Measurements from ENCODE around the gene AHCYL1. TPM values are rescaled to one million over a fixed set of nuclear protein-coding genes. Genes with fewer than 3 reads are reported as not detected.

AHCYL1 gene
- total and polyA plus RNA-seq, 9 donors: 41.1 to 113 (median 85.8) TPM

- DNase-seq: no peak
- intact Hi-C loops (cut with DNase I): no loop called here
Measured at GRCh38 chr1:110063781-110064180, 79.2 kb downstream of the AHCYL1 start.

GRCh38 chr1:110064576-110065337 is 80.2 kb downstream of the AHCYL1 start:
- Histone ChIP-seq H3K4me1 (ENCODE audit: insufficient read depth) (no peaks in the 10 kb centered on the region), H3K4me3 (no peak overlapping the region), H3K27ac (no peak overlapping the region), H3K27me3 (peaks cover 10% of the 10 kb centered on the region), H3K36me3 (no peaks in the 10 kb centered on the region), H3K9me3 (peaks cover 0 to 5% of the 10 kb centered on the region in 2 donors)
- TF ChIP-seq POLR2A (IDR thresholded peaks at IDR 0.05) (no peak), EP300 (IDR thresholded peaks at IDR 0.05) (no peak)
- TF ChIP-seq, protein P1, sequence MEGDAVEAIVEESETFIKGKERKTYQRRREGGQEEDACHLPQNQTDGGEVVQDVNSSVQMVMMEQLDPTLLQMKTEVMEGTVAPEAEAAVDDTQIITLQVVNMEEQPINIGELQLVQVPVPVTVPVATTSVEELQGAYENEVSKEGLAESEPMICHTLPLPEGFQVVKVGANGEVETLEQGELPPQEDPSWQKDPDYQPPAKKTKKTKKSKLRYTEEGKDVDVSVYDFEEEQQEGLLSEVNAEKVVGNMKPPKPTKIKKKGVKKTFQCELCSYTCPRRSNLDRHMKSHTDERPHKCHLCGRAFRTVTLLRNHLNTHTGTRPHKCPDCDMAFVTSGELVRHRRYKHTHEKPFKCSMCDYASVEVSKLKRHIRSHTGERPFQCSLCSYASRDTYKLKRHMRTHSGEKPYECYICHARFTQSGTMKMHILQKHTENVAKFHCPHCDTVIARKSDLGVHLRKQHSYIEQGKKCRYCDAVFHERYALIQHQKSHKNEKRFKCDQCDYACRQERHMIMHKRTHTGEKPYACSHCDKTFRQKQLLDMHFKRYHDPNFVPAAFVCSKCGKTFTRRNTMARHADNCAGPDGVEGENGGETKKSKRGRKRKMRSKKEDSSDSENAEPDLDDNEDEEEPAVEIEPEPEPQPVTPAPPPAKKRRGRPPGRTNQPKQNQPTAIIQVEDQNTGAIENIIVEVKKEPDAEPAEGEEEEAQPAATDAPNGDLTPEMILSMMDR (IDR thresholded peaks at IDR 0.05): no peak
- DNase-seq: no peak
- intact Hi-C loops (cut with DNase I): no loop called here
- WGBS, 3 donors: 76 to 85% (median 81%) methylated on average over 18 of the region's 18 CpGs

More at GRCh38 chr1:110063781-110064180, 79.2 kb downstream of the AHCYL1 start:
- H3K36me3 ChIP-seq: no peaks in the 10 kb centered on the region
- H3K27me3 ChIP-seq: peaks cover 1% of the 10 kb centered on the region
- no peaks in the 10 kb centered on the region for H3K4me1 ChIP-seq (ENCODE audit: insufficient read depth)
- WGBS, 3 donors: 33 to 63% (median 36%) methylated on average over 4 of the region's 4 CpGs
- TF ChIP-seq POLR2A (IDR thresholded peaks at IDR 0.05) (no peak), EP300 (IDR thresholded peaks at IDR 0.05) (no peak)
- TF ChIP-seq, protein P1 (IDR thresholded peaks at IDR 0.05): no peak
- H3K27ac ChIP-seq: no peak overlapping the region
- no peak overlapping the region for H3K4me3 ChIP-seq
- H3K9me3 ChIP-seq: peaks cover 0 to 5% of the 10 kb centered on the region in 2 donors

- Histone ChIP-seq H3K4me3 (no peak overlapping the region), H3K9me3 (peaks cover 0 to 5% of the 10 kb centered on the region in 2 donors), H3K36me3 (no peaks in the 10 kb centered on the region), H3K4me1 (ENCODE audit: insufficient read depth) (no peaks in the 10 kb centered on the region), H3K27ac (no peak overlapping the region), H3K27me3 (peaks cover 10% of the 10 kb centered on the region)
- 87 to 100% (median 92%) methylated on average over 5 of the region's 5 CpGs for WGBS, 3 donors
- no peak for DNase-seq
- intact Hi-C loops (cut with DNase I): no loop called here
- TF ChIP-seq EP300 (IDR thresholded peaks at IDR 0.05) (no peak), POLR2A (IDR thresholded peaks at IDR 0.05) (no peak)
- TF ChIP-seq, protein P1 (IDR thresholded peaks at IDR 0.05): no peak
Measured at GRCh38 chr1:110065841-110066240, 81.3 kb downstream of the AHCYL1 start.

- intact Hi-C loops (cut with DNase I): no loop called here
- peaks cover 10% of the 10 kb centered on the region for H3K27me3 ChIP-seq
- no peak for DNase-seq
- H3K4me1 ChIP-seq (ENCODE audit: insufficient read depth): no peaks in the 10 kb centered on the region
- no peaks in the 10 kb centered on the region for H3K36me3 ChIP-seq
- TF ChIP-seq, protein P1 (IDR thresholded peaks at IDR 0.05): no peak
- TF ChIP-seq EP300 (IDR thresholded peaks at IDR 0.05) (no peak), POLR2A (IDR thresholded peaks at IDR 0.05) (no peak)
- H3K9me3 ChIP-seq: peaks cover 0 to 5% of the 10 kb centered on the region in 2 donors
- WGBS, 3 donors: 79 to 90% (median 88%) methylated on average over 23 of the region's 23 CpGs
- H3K4me3 ChIP-seq: no peak overlapping the region
- H3K27ac ChIP-seq: no peak overlapping the region
Measured at GRCh38 chr1:110067479-110067892, 82.9 kb downstream of the AHCYL1 start.
